Endodermal cell (in vitro differentiated cells): Measurements from ENCODE around the gene ST8SIA2. TPM values are rescaled to one million over a fixed set of nuclear protein-coding genes. Genes with fewer than 3 reads are reported as not detected.

ENCODE experiments used
- DNase-seq: peaks from one replicate; pipeline ENCODE4 v3.0.0-alpha.2; 2017
- H3K27ac ChIP-seq: 2 replicates; pipeline ENCODE4 v1.5.1; 2013; ENCODE audit warnings: mild to moderate bottlenecking, low read depth, low read length, moderate library complexity
- H3K27me3 ChIP-seq: 2 replicates; pipeline ENCODE4 v1.6.1; 2013; ENCODE audit warnings: mild to moderate bottlenecking, low read length, moderate library complexity; ENCODE audit not compliant: insufficient read depth, control insufficient read depth, poor library complexity, severe bottlenecking
- H3K36me3 ChIP-seq: 2 replicates; pipeline ENCODE4 v1.7.0; 2013; ENCODE audit warnings: mild to moderate bottlenecking, low read length, moderate library complexity; ENCODE audit not compliant: control insufficient read depth, insufficient read depth
- H3K4me1 ChIP-seq: one replicate; pipeline ENCODE4 v1.7.0; 2013; ENCODE audit warnings: low read length; ENCODE audit not compliant: control insufficient read depth, insufficient read depth
- H3K4me3 ChIP-seq: 2 replicates; pipeline ENCODE4 v1.5.1; 2013; ENCODE audit warnings: mild to moderate bottlenecking, low read length, moderate library complexity
- H3K9ac ChIP-seq: 2 replicates; pipeline ENCODE4 v1.6.1; 2013; ENCODE audit warnings: mild to moderate bottlenecking, low read length, moderate library complexity; ENCODE audit not compliant: poor library complexity, severe bottlenecking; ENCODE audit errors: extremely low read depth
- H3K9me3 ChIP-seq: 2 replicates; pipeline ENCODE4 v1.6.1; 2013; ENCODE audit warnings: mild to moderate bottlenecking, low read length, moderate library complexity; ENCODE audit not compliant: control insufficient read depth
- H3K27ac Mint-ChIP-seq: 2 replicates; pipeline ENCODE4 v1.8.0; 2020; ENCODE audit warnings: mixed read lengths
- H3K27me3 Mint-ChIP-seq: 2 replicates; pipeline ENCODE4 v1.8.0; 2021; ENCODE audit warnings: mild to moderate bottlenecking, mixed read lengths; ENCODE audit not compliant: insufficient read depth
- H3K36me3 Mint-ChIP-seq: 2 replicates; pipeline ENCODE4 v1.8.0; 2020; ENCODE audit warnings: low read depth, mixed read lengths
- H3K4me1 Mint-ChIP-seq: 2 replicates; pipeline ENCODE4 v1.8.0; 2020; ENCODE audit warnings: mixed read lengths
- H3K4me3 Mint-ChIP-seq: 2 replicates; pipeline ENCODE4 v1.8.0; 2020; ENCODE audit warnings: mild to moderate bottlenecking, moderate library complexity, mixed read lengths
- H3K9me3 Mint-ChIP-seq: 2 replicates; pipeline ENCODE4 v1.8.0; 2020; ENCODE audit warnings: mild to moderate bottlenecking, mixed read lengths
- CTCF ChIP-seq: fragments of 200-600 bp; sonication (generic); conservative IDR thresholded peaks from 2 replicates; pipeline ENCODE4 v1.5.0; 2021; ENCODE audit warnings: antibody characterized with exemption, mild to moderate bottlenecking
- WGBS, 2 experiments: methylation state at CpG; one replicate each; pipeline versions ENCODE4 v1.1.5 to v1.1.7; 2013; ENCODE audit warnings: missing lambda C conversion rate in 2 of 2, mixed read lengths in 1 of 2; ENCODE audit not compliant: insufficient coverage in 1 of 2, insufficient read length in 1 of 2; 5-methylcytosine and 5-hydroxymethylcytosine counted together
- total RNA-seq, 2 donors: library from RNA; stranded (reverse); fragmentation: NEBNext Ultra II Directional in 1 of 2; extraction: Animal tissue kit (Norgen Biotek cat#: 25700) in 1 of 2; gene quantifications; 2 replicates in 1 of 2; 3 replicates in 1 of 2; pipeline ENCODE4 v1.2.1, GENCODE V29; 2021

ST8SIA2 gene
- total RNA-seq, 2 donors from 2014 or later = 8.1 to 8.9 TPM

DNA sequence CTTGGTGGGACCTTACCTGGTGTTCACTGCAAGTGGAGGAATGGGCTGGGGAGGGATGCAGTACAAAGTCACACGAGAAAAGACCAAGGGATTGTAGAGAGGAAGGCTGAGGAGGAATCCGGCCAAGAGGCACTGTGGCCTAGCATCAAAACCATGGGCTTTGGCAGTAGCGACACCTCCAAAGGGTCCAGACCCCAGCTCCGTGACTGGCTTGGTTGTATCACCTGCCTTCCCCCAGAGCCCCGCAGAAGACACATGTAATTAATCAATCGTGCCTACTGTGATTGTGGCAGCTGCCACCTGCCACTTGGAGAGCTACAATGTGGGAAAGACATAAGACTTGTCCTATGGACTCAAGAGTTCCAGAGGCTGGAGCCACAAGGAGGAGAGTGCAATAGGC, 54.7 kb downstream of the ST8SIA2 start:
- Histone ChIP-seq H3K9me3 (no peaks in the 10 kb centered on the region), H3K27me3 (no peaks in the 10 kb centered on the region), H3K4me1 (no peaks in the 10 kb centered on the region), H3K9ac (no peak overlapping the region), H3K27ac (no peak overlapping the region), H3K36me3 (peaks cover 55% of the 10 kb centered on the region), H3K4me3 (no peak overlapping the region)
- Mint-ChIP-seq H3K27ac (no peak overlapping the region), H3K27me3 (no peaks in the 10 kb centered on the region), H3K4me1 (peaks cover 5% of the 10 kb centered on the region), H3K9me3 (no peaks in the 10 kb centered on the region), H3K36me3 (no peaks in the 10 kb centered on the region), H3K4me3 (no peak overlapping the region)
- no peak for TF ChIP-seq CTCF
- 93 to 96% methylated on average over 5 to 6 of the region's 6 CpGs for WGBS, 2 experiments
- no peak for DNase-seq

DNA sequence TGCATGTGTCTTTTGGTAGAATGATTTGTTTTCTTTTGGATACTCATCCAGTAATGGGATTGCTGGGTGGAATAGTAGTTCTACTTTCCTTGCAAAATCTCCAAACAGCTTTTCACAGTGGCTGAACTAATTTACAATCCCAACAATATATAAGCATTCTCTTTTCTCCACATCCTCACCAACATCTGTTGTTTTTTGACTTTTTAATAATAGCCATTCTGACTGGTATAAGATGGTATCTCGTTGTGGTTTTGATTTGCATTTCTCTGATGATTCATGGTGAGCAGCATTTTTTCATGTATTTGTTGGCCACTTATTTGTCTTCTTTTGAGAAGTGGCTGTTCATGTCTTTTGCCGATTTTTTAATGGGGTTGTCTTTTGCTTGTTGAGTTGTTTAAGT, 55.8 kb downstream of the ST8SIA2 start:
- 82% methylated on average over 2 of the region's 2 CpGs; no CpG with 5 or more reads in 1 of the 2 experiments for WGBS, 2 experiments
- Mint-ChIP-seq H3K36me3 (no peaks in the 10 kb centered on the region), H3K9me3 (no peaks in the 10 kb centered on the region), H3K27me3 (no peaks in the 10 kb centered on the region), H3K4me3 (no peak overlapping the region), H3K27ac (no peak overlapping the region), H3K4me1 (peaks cover 13% of the 10 kb centered on the region)
- no peak overlapping the region for H3K4me3 ChIP-seq
- H3K9me3 ChIP-seq = no peaks in the 10 kb centered on the region
- DNase-seq = no peak
- H3K27ac ChIP-seq = no peak overlapping the region
- H3K4me1 ChIP-seq = no peaks in the 10 kb centered on the region
- TF ChIP-seq CTCF = no peak
- H3K27me3 ChIP-seq = no peaks in the 10 kb centered on the region
- H3K36me3 ChIP-seq = peaks cover 55% of the 10 kb centered on the region
- H3K9ac ChIP-seq = no peak overlapping the region

DNA sequence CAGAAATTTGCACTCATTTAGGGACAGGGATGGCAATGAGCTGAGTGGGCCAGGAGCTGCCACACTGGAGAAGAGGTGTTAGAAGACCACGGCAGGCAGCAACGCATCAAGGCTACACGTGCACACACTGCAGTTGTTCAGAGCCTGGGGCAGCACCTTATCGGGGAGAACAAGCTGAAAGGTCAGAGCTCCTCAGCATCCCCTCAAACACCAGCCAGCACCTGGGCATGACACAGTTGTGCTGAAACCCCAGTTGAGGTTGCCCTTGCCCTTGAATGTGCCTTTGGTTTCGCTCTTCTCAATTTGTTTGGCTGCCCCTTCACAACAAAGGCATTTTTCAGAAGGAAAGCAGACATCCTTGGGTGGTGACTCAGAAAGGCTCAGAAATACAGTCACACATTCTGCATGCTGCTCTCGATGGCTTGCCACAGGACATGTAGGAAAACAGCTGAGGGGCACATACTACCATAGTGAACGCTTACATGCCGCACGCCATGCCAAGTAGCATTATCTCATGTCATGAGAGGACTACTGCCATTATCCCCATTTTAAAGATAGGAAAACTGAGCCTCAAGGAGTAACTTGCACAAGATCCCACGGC, 57.6 kb downstream of the ST8SIA2 start:
- H3K4me3 ChIP-seq = no peak overlapping the region
- TF ChIP-seq CTCF = no peak
- no peaks in the 10 kb centered on the region for H3K9me3 ChIP-seq
- no peaks in the 10 kb centered on the region for H3K9me3 Mint-ChIP-seq
- no peaks in the 10 kb centered on the region for H3K4me1 ChIP-seq
- no peak overlapping the region for H3K27ac ChIP-seq
- 93 to 100% methylated on average over 5 to 10 of the region's 10 CpGs for WGBS, 2 experiments
- no peaks in the 10 kb centered on the region for H3K27me3 ChIP-seq
- H3K27me3 Mint-ChIP-seq = no peaks in the 10 kb centered on the region
- no peak overlapping the region for H3K9ac ChIP-seq
- no peaks in the 10 kb centered on the region for H3K36me3 Mint-ChIP-seq
- peaks cover 21% of the 10 kb centered on the region for H3K4me1 Mint-ChIP-seq
- H3K36me3 ChIP-seq = peaks cover 50% of the 10 kb centered on the region
- DNase-seq = no peak
- H3K27ac Mint-ChIP-seq = no peak overlapping the region
- no peak overlapping the region for H3K4me3 Mint-ChIP-seq
